Thyroid gland (tissue), 4 donors: Measurements from ENCODE around the gene SLC25A45. TPM values are rescaled to one million over a fixed set of nuclear protein-coding genes. Genes with fewer than 3 reads are reported as not detected.
A peak's percentile ranks its signal among the peaks of the same experiment; 100 is the strongest.

Experiments
- DNase-seq, 2 donors: peaks; one replicate each; pipeline ENCODE4 v3.0.0-alpha.2; 2019
- H3K27ac ChIP-seq, 3 donors: fragments of 200-600 bp; sonication (generic); 1 replicate in 2 of 3; 2 replicates in 1 of 3; pipeline ENCODE4 v1.5.1; 2016 to 2019; ENCODE audit warnings: mild to moderate bottlenecking in 1 of 3, moderate library complexity in 1 of 3
- H3K27me3 ChIP-seq: fragments of 200-600 bp; sonication (generic); one replicate; pipeline ENCODE4 v1.5.1; 2019
- H3K36me3 ChIP-seq, 2 donors: fragments of 200-600 bp; sonication (generic); one replicate each; pipeline ENCODE4 v1.5.1; 2016 to 2019
- H3K4me1 ChIP-seq, 2 donors: fragments of 200-600 bp; sonication (generic); one replicate each; pipeline ENCODE4 v1.5.1; 2017 to 2019
- H3K4me3 ChIP-seq, 3 donors: fragments of 200-600 bp; sonication (generic); replicated peaks in 1 of 3; 1 replicate in 2 of 3; 2 replicates in 1 of 3; pipeline ENCODE4 v1.5.1; 2016; ENCODE audit warnings: mild to moderate bottlenecking in 1 of 3
- H3K9me3 ChIP-seq: fragments of 200-600 bp; sonication (generic); one replicate; pipeline ENCODE4 v1.5.1; 2017
- POLR2A ChIP-seq, 2 donors: fragments of 450-650 bp; IDR thresholded peaks; one replicate each; pipeline ENCODE4 v1.6.1; 2017; ENCODE audit warnings: antibody characterized with exemption in 2 of 2, mild to moderate bottlenecking in 2 of 2, moderate library complexity in 1 of 2
- WGBS, 2 donors: methylation state at CpG; one replicate each; pipeline ENCODE4 v1.1.5; 2017; 5-methylcytosine and 5-hydroxymethylcytosine counted together
- intact Hi-C: fragments of 100-400 bp; cut with DNase I; formaldehyde crosslinking; loops from one replicate; pipeline ENCODE4 v1.15.1; 2023
- total RNA-seq, 4 donors: library from RNA; depleted of rRNA; stranded (reverse); fragments of >200 nt; gene quantifications; one replicate each; pipeline ENCODE4 v1.2.3, GENCODE V29; 2016
- TF ChIP-seq, protein P1 (sequence below), 6 experiments: fragments of 200-600 bp in 3 of 6; fragments of 450-650 bp in 3 of 6; sonication (generic) in 3 of 6; IDR thresholded peaks; one replicate each; pipeline ENCODE4 v1.5.1; 2016 to 2019; ENCODE audit warnings: antibody characterized with exemption in 6 of 6, mild to moderate bottlenecking in 2 of 6, inconsistent platforms in 1 of 6, moderate library complexity in 1 of 6

The SLC25A45 gene
- total RNA-seq, 4 donors from 2014 or later, result 13.0 to 28.0 (median 20.9) TPM

DNA sequence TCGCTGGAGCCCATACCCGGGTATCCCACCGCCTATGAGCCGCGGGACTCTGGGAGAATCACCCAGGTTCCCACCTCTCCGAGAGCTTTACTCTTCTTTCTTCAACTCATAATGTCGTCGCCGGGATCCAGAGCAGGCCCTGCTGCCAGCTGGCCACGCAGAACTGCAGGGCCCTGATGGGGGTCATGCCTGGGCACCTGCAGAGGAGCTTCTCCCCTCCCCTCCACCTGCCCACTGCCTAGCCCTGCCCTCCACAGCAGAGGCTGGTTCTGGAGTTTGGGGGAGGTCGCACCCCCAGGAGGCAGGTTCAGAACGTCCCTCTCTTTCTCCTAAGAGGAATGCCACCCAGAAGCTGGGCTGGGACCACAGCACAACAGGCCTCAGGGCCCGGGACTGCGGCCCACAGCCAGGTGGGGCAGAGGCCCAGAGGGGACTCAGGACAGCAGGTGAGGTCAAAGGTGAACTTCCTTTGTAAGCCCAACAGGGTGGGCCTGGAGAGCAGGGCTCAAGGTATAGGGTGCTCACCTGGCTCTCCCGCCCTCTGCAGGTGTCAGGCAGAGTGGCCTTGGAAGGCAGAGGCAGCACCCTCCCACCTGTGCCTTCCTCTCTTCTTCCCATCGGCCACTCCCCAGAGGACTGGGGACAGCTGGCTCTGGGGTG lies 1.9 kb downstream of the SLC25A45 start:
- TF ChIP-seq, protein P1, sequence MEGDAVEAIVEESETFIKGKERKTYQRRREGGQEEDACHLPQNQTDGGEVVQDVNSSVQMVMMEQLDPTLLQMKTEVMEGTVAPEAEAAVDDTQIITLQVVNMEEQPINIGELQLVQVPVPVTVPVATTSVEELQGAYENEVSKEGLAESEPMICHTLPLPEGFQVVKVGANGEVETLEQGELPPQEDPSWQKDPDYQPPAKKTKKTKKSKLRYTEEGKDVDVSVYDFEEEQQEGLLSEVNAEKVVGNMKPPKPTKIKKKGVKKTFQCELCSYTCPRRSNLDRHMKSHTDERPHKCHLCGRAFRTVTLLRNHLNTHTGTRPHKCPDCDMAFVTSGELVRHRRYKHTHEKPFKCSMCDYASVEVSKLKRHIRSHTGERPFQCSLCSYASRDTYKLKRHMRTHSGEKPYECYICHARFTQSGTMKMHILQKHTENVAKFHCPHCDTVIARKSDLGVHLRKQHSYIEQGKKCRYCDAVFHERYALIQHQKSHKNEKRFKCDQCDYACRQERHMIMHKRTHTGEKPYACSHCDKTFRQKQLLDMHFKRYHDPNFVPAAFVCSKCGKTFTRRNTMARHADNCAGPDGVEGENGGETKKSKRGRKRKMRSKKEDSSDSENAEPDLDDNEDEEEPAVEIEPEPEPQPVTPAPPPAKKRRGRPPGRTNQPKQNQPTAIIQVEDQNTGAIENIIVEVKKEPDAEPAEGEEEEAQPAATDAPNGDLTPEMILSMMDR (IDR thresholded peaks at IDR 0.05), result no peak
- no peak for TF ChIP-seq POLR2A (IDR thresholded peaks at IDR 0.05)
- H3K4me3 ChIP-seq, result no peak overlapping the region
- peak overlapping the region; percentile 82 to 98 (median 93) for H3K27ac ChIP-seq
- intact Hi-C loops, result loop anchor here (5.0 kb wide), 1 partner anchor 37 kb away; no protein-coding TSS in a partner anchor
- no peaks in the 10 kb centered on the region for H3K9me3 ChIP-seq
- peaks cover 19 to 52% of the 10 kb centered on the region in 2 donors for H3K4me1 ChIP-seq
- H3K36me3 ChIP-seq, result no peaks in the 10 kb centered on the region
- DNase-seq, result no peak
- 91 to 93% methylated on average over 11 to 15 of the region's 16 CpGs for WGBS, 2 donors
- H3K27me3 ChIP-seq, result no peaks in the 10 kb centered on the region

DNA sequence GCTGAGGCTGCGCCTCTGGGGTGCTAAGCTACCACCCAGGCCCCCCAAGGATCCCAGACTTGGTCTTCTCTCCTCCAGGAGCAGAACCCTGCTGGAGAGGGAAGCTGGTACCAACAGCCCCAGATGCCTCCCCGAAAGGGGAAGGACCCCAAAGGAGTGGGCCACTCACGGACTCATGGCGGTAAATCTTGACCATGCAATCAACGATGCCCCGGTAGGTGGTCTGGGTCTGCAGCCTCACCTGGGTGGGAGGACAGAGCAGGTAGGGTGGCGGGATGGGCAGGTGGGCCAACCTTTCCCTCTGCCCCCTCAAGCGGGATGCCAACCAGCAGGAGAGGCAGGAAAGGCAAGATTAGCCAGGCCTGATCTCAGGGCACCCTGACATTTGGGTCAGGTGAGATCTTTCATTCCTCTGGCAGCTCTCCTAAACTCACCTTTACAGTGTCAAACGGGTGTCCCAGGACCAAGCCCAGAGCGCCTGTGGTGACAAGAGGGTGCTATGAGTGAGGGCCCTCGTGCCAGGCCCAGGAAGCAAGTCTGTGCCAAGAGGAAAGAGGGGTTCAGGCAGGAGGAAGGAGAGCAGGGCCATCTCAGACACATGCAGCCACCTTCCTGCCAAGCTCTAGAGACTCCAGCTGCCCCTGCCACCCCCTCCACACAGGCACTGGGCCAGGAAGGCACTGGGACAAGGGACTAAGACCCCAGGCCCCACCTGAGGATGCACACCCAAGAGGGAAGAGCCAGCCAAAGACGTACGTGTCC lies 2.6 kb downstream of the SLC25A45 start:
- H3K27ac ChIP-seq, result no peak overlapping the region
- DNase-seq, result no peak
- H3K4me1 ChIP-seq, result peaks cover 19 to 46% of the 10 kb centered on the region in 2 donors
- intact Hi-C loops, result loop anchor here (5.0 kb wide), 1 partner anchor 37 kb away; no protein-coding TSS in a partner anchor
- no peaks in the 10 kb centered on the region for H3K9me3 ChIP-seq
- WGBS, 2 donors, result 88 to 95% methylated on average over 11 of the region's 13 CpGs
- H3K36me3 ChIP-seq, result no peaks in the 10 kb centered on the region
- H3K27me3 ChIP-seq, result no peaks in the 10 kb centered on the region
- TF ChIP-seq POLR2A (IDR thresholded peaks at IDR 0.05), result no peak
- TF ChIP-seq, protein P1 (IDR thresholded peaks at IDR 0.05), result no peak
- no peak overlapping the region for H3K4me3 ChIP-seq

DNA sequence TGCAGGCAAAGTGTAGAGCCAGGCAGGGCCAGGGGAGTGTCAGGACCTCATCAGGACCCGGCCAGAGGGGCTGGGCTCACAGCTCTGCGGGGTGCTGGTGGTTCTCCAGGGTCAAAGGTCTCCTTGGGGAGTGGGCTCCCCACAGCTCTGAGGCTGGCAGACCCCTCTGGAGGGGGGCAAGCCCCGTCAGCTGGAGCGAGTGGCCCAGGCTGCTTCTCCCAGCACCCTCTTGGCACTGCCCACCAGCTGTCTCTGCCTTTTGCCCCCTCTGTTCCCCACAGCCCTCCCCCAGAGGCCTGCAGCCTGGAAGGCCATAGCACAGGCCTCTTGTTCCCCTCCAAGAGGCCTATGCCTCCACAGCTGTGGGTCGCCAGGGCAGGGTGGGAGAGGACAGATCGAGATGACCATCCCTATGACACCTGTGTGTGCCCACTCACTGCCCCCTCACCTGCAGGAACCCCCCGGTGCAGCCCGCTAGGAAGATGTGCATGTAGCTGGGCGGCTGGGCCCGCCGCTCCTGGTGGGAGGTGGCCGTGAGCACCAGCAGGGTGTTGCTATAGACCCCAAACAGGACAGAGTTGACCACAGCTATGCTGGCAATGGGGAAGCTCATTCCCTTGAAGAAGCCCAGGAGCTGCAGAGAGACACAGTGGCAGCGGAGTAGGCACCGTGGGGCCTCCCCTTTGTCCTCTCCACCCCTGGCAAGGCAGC lies 3.4 kb downstream of the SLC25A45 start:
- H3K27ac ChIP-seq, result no peak overlapping the region
- H3K9me3 ChIP-seq, result no peaks in the 10 kb centered on the region
- WGBS, 2 donors, result 93 to 94% methylated on average over 9 to 13 of the region's 14 CpGs
- TF ChIP-seq POLR2A (IDR thresholded peaks at IDR 0.05), result no peak
- TF ChIP-seq, protein P1 (IDR thresholded peaks at IDR 0.05), result no peak
- no peak for DNase-seq
- intact Hi-C loops, result no loop called here
- H3K27me3 ChIP-seq, result no peaks in the 10 kb centered on the region
- no peaks in the 10 kb centered on the region for H3K36me3 ChIP-seq
- H3K4me3 ChIP-seq, result no peak overlapping the region
- peaks cover 19 to 43% of the 10 kb centered on the region in 2 donors for H3K4me1 ChIP-seq

DNA sequence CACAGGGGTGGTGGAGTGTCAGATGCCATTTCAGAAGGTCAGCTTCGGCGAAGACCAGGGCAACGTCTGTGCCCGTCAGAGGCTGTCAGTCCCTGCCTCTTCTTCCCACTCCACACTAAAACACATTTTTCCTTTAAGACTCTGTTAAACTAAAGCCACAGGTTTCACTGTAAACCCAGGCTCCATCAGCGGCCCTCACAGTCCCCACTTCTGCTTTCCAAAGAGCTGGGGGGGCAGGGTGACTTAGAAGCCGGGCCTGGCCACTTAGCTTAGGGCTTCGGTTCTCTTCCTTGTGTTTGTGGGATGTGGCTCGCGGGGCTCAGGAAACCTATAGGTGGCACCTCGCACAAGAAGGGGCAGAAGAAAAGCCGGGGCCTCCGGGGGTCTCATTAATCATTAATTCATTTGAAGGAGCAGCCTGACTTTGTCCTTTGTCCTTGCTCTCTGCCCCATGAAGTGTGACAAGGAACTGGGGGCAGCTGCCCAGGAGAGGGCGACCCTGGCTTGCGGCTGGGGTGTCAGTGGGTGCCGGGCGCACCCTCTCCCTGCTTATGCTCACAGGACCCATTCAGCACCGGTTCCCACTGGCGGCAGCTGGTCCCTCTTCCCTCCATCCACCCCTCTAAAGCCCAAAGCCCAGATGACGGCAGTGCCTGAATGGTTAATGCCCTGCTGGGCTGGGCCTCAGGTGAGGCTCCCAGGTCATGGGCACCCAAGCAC lies 4.1 kb downstream of the SLC25A45 start:
- no peaks in the 10 kb centered on the region for H3K36me3 ChIP-seq
- intact Hi-C loops, result no loop called here
- no peak overlapping the region for H3K27ac ChIP-seq
- no peak for TF ChIP-seq POLR2A (IDR thresholded peaks at IDR 0.05)
- TF ChIP-seq, protein P1 (IDR thresholded peaks at IDR 0.05), result no peak
- H3K27me3 ChIP-seq, result no peaks in the 10 kb centered on the region
- H3K4me1 ChIP-seq, result peaks cover 19 to 37% of the 10 kb centered on the region in 2 donors
- H3K9me3 ChIP-seq, result no peaks in the 10 kb centered on the region
- WGBS, 2 donors, result 83 to 89% methylated on average over 19 of the region's 19 CpGs
- no peak for DNase-seq
- H3K4me3 ChIP-seq, result no peak overlapping the region
